Measurements from ENCODE around the gene AFAP1.

AFAP1 gene

GRCh38 chr4:7710576-7711306 is 228.9 kb downstream of the AFAP1 start:
- no peak for DNase-seq

- no peak for DNase-seq
Measured at GRCh38 chr4:7710126-7710525, 229.5 kb downstream of the AFAP1 start.

- no peak for DNase-seq
Measured at GRCh38 chr4:7709431-7709830, 230.2 kb downstream of the AFAP1 start.

GRCh38 chr4:7708981-7709380 is 230.7 kb downstream of the AFAP1 start:
- no peak for DNase-seq
